ENCODE data around the gene ZNF408.

GRCh38 chr11:46682773-46683752 lies 17.8 kb upstream of the ZNF408 start:
- TF ChIP-seq, protein P1, sequence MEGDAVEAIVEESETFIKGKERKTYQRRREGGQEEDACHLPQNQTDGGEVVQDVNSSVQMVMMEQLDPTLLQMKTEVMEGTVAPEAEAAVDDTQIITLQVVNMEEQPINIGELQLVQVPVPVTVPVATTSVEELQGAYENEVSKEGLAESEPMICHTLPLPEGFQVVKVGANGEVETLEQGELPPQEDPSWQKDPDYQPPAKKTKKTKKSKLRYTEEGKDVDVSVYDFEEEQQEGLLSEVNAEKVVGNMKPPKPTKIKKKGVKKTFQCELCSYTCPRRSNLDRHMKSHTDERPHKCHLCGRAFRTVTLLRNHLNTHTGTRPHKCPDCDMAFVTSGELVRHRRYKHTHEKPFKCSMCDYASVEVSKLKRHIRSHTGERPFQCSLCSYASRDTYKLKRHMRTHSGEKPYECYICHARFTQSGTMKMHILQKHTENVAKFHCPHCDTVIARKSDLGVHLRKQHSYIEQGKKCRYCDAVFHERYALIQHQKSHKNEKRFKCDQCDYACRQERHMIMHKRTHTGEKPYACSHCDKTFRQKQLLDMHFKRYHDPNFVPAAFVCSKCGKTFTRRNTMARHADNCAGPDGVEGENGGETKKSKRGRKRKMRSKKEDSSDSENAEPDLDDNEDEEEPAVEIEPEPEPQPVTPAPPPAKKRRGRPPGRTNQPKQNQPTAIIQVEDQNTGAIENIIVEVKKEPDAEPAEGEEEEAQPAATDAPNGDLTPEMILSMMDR (IDR thresholded peaks at IDR 0.05; ENCODE audit: poor library complexity, severe bottlenecking), result no peak
- TF ChIP-seq RAD21 (conservative IDR thresholded peaks at IDR 0.05), result no peak
- TF ChIP-seq TAF1 (IDR thresholded peaks at IDR 0.05; ENCODE audit: low read depth), result no peak
- TF ChIP-seq REST (IDR thresholded peaks at IDR 0.05; ENCODE audit: borderline replicate concordance), result no peak
- no peak for TF ChIP-seq EP300 (conservative IDR thresholded peaks at IDR 0.05; ENCODE audit: poor library complexity, severe bottlenecking)
- no peak for TF ChIP-seq POLR2AphosphoS5 (IDR thresholded peaks at IDR 0.05)
- no peak for TF ChIP-seq EZH2 (IDR thresholded peaks at IDR 0.05; ENCODE audit: borderline replicate concordance, insufficient read depth, low read length, poor library complexity, severe bottlenecking)
- no peak for TF ChIP-seq SMC3 (conservative IDR thresholded peaks at IDR 0.05; ENCODE audit: poor library complexity)
- no peak for TF ChIP-seq MXI1 (conservative IDR thresholded peaks at IDR 0.05; ENCODE audit: poor library complexity, severe bottlenecking)
